NCI-H748 (cell line): ENCODE data around the gene PSIP1.
"Not testable (repeated sequence)": the region's sequence is repeated elsewhere in the genome, so short reads cannot be mapped to it uniquely, and the experiment has no call there.

Experiments used
- DNase-seq: peaks from one replicate; lab custom pipeline; 2025; ENCODE audit not compliant: unreplicated experiment; lab: John Stamatoyannopoulos, UW

The PSIP1 gene

GRCh38 chr9:15510789-15511575, at the start of gene PSIP1:
PSIP1 (minus strand) TSS chr9:15510970; CDS start chr9:15510188, 782 bp downstream.
- peak; percentile 95 for DNase-seq

- no peak for DNase-seq
Measured at GRCh38 chr9:15553528-15553898, 42.7 kb upstream of the PSIP1 start.

DNA sequence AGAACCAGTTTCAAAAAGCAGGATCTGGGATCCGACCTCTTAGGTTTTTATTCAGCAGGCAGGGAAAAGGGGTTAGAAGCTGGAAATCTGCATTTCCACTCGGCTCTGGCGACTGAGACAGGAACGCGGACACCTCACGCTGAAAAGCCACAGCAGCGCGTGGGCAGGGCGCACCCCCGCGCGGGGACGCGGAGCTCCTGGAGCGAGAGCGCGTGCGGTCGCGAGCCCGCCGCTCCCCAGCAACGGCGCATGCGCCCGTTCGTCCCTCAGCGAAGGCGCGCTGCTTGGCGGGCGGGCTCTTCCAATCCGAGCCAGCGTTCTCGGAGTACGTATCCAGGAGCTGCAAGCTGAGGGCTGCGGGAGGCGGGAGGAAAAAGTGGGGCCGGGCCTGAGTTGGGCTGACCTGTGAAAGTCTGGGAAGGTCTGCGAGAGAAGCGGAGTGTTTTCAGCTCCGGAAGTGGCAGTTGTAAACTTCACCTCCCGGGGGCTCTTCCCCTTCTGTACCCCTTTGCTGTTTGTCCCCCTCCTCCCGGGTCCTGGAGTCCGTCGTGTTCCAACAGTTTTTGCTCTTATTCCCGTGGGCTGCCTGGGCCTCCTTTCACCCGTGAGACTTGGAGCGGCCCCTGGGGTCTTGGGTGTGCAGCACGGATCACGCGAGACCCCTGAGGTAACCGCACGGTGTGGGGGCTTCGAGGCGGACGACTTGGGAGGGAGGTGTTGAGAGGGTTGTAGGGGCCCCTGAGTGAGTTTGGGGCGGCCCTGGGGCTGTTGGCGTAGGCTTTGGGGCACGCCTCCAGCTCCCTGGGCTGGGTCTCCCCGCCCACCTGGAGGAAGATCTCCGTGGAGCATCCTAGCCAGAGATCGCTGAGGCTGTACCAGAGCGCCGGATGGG, 42.1 kb upstream of the PSIP1 start, which contains the start of gene CCDC171:
Gene CCDC171, plus strand, starts transcription at position 408 of the 892 bp plus-strand sequence. CDS start 11,046 bp downstream, outside the sequence.
- DNase-seq = peak; percentile 99

DNA sequence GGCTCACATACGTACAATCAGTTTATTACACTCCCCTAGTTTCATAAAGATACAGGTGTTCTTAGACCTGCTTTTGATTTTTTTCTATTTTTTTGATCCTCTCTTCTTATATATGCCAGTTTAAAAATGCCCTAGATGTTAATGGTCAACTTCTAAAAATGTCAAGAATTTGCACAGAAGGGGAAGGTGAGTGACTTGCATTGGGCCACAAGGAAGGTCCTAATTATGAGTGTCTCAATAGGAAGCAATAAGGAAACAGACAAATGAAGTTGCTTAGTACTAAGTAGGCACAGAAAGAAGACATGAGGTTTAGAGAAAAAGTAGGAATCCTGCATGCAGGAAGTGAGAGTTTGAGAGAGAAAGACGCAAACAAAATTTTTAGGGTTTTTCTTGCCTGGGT, 38.8 kb upstream of the PSIP1 start:
- DNase-seq = no peak

- DNase-seq = no peak
Measured at GRCh38 chr9:15543047-15543813, 32.5 kb upstream of the PSIP1 start.

DNA sequence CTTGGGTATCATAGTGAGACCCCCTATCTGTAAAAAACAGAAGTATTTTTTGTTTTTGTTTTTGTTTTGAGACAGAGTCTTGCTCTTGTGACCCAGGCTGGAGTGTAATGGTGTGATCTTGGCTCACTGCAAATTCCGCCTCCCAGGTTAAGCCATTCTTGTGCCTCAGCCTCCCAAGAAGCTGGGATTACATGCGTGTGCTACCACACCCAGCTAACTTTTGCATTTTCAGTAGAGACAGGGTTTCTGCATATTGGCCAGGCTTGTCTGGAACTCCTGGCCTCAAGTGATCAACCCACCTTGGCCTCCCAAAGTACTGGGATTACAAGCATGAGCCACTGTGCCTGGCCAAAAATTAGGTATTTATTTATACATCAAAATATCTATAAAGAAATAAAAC, 31.9 kb upstream of the PSIP1 start:
- DNase-seq = no peak

GRCh38 chr9:15541872-15542271, 31.1 kb upstream of the PSIP1 start:
- no peak for DNase-seq

DNA sequence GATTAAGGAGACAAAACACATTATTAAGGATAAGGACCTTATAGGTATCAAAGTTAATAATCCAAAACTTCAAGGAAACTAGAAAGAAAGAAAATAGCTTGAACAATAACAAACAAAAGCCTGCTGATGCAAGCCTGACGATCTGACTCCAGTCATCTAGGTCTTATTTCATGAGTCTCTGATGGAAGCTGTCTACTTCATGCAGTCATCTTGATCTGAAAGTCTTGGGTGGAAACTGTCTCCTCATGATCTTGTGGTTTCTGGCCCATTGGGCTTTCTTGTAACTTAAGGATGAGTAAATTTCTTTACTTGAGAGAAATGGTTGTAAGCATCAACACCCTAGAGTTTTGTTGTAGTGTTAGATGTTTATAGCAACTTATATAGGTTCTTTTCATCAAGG, 20.6 kb upstream of the PSIP1 start:
- no peak for DNase-seq

GRCh38 chr9:15529566-15530324, 19.0 kb upstream of the PSIP1 start:
- no peak for DNase-seq

GRCh38 chr9:15527035-15527434, 16.3 kb upstream of the PSIP1 start:
- DNase-seq = not testable (repeated sequence)

GRCh38 chr9:15525958-15526357, 15.2 kb upstream of the PSIP1 start:
- no peak for DNase-seq

DNA sequence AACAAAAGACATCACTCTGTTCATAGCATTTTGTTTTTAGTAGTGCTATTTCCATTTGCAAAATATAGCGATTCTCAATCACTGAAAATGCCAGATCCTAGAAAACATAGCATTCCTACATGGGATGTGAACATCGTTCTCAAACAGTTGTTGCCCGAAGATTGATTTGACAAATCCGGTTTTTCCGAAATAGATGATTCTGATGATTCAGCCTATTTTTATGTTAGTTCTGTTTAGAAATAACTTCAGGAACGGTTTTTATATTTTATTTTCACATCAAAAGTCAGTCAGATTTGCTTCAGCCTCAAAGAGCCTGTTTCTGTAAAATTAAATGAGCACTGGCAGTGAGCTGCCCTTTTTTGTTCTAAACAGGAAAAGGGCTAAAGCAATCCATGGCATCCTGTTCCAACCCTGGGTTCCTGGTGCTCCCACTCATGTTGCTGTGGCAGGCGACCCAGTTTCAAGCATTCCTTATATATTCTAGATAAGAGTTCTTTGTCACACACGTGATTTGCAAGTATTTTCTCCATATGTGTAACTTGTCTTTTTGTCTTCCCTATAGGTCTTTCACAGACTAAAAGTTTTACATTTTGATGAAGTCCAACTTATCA, 14.2 kb upstream of the PSIP1 start:
- no peak for DNase-seq

DNA sequence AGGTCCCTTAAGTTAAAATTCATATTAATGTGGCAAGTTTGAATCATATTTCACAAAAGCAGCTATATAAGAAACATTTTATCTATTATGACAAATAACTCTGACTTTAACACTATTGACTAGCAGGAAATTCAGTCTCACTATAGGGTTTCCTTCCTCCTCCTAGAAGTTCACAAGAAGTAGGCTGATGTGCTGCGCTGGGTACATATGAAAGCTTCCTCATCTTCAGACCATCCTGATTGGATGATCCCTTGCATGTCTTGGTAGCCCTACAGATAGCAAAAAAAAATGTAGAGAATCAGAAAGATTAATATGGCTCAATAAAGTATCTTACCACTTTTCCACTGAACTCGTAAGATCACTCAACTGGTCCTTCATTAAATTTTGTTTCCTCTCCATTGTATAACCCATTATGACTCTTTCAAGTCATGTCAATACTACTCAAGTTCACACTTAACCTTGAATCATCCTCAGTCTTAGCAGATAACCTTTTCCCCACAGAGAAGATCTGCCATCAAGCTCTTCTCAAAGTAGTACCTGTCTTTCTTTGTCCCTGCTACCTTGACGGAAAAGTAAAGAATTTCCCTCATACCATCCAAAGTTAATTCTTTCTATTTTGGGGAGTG, 11.5 kb upstream of the PSIP1 start:
- no peak for DNase-seq

- no peak for DNase-seq
Measured at GRCh38 chr9:15521254-15521653, 10.5 kb upstream of the PSIP1 start.

DNA sequence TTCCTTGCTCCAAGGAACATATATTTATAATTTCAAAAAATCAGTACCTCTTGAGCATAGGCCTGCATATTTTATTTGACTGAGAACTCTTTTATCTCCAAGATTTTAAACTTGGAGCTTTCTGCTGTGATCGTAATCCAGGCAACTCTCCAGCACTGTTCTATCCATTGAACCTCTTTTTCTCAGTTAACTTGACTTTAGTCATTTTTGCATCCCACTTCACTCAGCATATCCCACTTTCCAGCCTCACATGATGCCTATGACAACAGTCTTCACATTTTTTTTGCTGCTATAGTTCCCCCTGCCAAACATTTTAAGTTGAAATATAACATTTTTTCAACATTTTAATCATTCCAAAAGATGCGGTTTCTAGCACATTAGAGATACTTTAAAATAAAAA, 9.1 kb upstream of the PSIP1 start:
- DNase-seq = no peak

DNA sequence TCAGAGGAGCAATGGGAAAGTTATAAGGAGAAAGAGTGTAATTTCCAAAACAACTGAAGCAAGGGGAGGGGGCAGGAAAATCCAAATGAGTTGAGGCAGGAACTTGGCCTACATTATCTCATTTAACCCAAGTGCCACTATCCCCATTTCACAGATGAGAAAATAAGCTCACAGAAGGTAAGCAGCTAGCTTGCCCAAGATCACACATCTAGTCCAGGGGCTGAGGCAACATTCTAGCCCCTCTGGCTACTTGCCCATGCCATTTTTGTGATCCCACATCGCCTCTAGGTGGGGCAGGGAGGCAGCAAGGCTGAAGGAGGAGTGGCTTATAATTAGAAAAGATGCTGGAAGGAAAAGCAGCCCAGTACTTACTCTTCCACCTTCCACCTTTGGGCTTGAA, 2.6 kb upstream of the PSIP1 start:
- DNase-seq = peak; percentile 68

DNA sequence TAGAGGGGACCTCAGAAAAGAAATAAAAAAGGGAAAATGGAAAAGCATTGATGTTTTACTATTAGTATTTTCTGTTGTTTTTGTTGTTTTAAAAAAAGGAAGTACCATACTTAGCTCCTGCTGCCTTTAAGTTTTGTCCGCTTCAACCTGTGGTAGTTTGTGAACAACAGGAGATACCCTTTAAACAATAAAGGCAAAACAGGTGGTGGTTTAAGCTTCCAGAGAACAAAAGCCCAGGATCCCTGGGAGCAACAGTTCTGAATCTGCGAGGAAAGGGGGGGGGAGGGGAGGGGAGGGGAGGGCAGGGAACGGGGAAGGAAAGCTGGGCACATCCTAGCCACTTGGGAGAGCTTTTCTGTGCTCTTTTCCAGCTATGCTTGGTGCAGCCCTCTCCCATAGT, 2.1 kb upstream of the PSIP1 start:
- peak; percentile 58 for DNase-seq

- DNase-seq = no peak
Measured at GRCh38 chr9:15512204-15512603, 1.4 kb upstream of the PSIP1 start.

DNA sequence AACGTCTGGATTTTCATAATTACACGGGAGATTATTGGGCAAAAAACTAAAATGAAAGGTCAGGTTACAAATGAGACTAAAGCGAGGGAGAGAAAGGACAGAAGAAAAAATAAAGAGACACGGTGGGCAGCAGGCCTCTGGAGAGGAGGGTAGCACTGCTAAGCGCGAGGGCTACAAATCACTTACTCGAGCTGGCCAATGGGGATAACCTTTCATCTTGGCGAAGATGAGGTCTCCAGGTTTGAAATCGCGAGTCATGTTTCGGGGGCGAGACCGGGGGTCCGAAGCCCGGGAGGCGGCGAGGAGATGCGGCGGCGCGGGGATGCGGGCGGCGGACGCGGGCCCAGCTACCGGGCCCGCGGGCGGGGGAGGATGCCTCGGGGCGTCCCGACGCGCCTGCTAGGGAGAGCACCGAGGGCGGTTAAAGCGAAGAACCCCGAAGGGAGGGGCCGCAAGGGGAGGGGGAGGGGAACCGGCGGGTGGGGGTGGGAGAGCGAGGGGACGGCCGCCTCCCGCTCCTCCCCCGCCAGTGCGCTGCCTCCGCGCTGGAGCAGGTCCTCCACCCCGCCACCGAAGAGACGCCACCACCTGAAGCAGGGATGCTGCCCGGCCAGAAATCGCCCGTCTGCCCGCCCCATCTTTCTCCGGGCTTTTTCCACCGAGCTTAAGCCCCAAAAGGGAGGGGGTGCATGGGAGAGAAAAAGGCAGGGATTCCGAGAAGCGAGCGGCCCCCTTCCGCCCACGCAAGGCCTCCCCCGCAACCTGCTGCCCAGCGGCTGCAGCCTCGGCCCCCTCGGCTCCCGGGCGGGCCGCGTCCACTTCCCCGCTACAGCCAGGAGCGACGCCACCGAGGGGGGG, 610 bp downstream of the PSIP1 start:
- DNase-seq = peak; percentile 82
